HEK293 (cell line): ENCODE data around the gene CCDC71L.

Source experiments
- KLF1 ChIP-seq: fragments of 450-650 bp; formaldehyde crosslinking; IDR thresholded peaks from 2 replicates; pipeline ENCODE4 v1.5.1; 2016; ENCODE audit warnings: missing biosample characterization, missing genetic modification characterization
- KLF9 ChIP-seq: fragments of 450-650 bp; formaldehyde crosslinking; IDR thresholded peaks from 2 replicates; pipeline ENCODE4 v1.5.1; 2016; ENCODE audit warnings: missing biosample characterization, missing genetic modification characterization, low read depth
- SETDB1 ChIP-seq: IDR thresholded peaks from one replicate; pipeline ENCODE4 v1.6.1; 2017; ENCODE audit warnings: mild to moderate bottlenecking, low read length, moderate library complexity, mixed read lengths; ENCODE audit not compliant: insufficient read length
- SP2 ChIP-seq: fragments of 450-650 bp; formaldehyde crosslinking; IDR thresholded peaks from 2 replicates; pipeline ENCODE4 v1.5.1; 2016; ENCODE audit warnings: missing biosample characterization, missing genetic modification characterization
- ZNF112 ChIP-seq: fragments of 450-650 bp; formaldehyde crosslinking; IDR thresholded peaks from 2 replicates; pipeline ENCODE4 v1.5.0; 2017; ENCODE audit warnings: missing biosample characterization, missing genetic modification characterization
- ZNF132 ChIP-seq: fragments of 450-650 bp; formaldehyde crosslinking; IDR thresholded peaks from 2 replicates; pipeline ENCODE4 v1.5.1; 2017; ENCODE audit warnings: missing biosample characterization, missing genetic modification characterization, borderline replicate concordance
- ZNF274 ChIP-seq, 2 experiments: fragments of 200-500 bp in 1 of 2; fragments of 450-650 bp in 1 of 2; sonication (Bioruptor generic) in 1 of 2; formaldehyde crosslinking in 1 of 2; IDR thresholded peaks; 2 replicates each; pipeline versions ENCODE4 v1.5.1 to v1.6.1; 2014 to 2016; ENCODE audit warnings: borderline replicate concordance in 1 of 2, inconsistent platforms in 1 of 2, low read length in 1 of 2, missing biosample characterization in 1 of 2, missing genetic modification characterization in 1 of 2
- TF ChIP-seq, protein P1 (sequence below): fragments of 450-650 bp; formaldehyde crosslinking; IDR thresholded peaks from 2 replicates; pipeline ENCODE4 v1.5.1; 2016; ENCODE audit warnings: missing biosample characterization, missing genetic modification characterization
- TF ChIP-seq, protein P2 (sequence below): fragments of 450-650 bp; formaldehyde crosslinking; IDR thresholded peaks from 2 replicates; pipeline ENCODE4 v1.5.1; 2016; ENCODE audit warnings: missing biosample characterization, missing genetic modification characterization
- TF ChIP-seq, protein P3 (sequence below): fragments of 450-650 bp; formaldehyde crosslinking; optimal IDR thresholded peaks from 2 replicates; pipeline ENCODE3; 2016; ENCODE audit warnings: missing biosample characterization, mild to moderate bottlenecking, missing genetic modification characterization

DNA sequence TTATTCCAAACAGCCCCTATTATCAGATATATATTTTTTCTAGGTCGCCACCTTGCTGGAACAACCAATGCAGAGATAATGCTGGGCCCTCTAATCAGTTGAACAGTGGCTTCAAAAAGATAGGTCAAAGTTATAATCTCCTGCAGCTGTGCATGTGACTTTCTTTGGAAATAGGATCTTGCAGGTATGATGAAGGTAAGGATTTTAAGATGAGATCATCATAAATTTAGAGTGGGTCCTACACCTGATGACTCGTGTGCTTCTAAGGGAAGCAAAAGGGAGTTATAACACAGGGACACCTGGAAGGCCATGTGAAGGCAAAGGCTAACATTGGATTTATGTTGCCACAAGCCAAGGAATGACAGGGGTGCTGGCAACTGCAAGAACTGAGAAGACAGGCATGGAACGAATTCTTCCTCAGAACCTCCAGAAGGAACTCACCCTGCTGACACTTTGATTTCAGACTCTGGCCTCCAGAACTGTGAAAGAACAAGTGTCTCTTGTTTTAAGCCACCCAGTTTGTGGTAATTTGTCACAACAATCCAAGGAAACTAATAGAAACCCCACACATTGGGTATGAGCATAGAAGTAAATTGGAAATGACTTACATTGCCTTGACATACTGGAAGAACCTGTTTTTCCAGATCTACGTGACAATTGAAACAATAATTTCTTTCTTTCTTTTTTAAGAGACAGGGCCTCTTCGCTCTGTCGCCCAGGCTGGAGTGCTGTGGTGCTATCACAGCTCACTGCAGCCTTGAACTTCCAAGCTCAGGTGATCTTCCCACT is 34.4 kb downstream of the CCDC71L start:
- TF ChIP-seq KLF9 (no peak), SP2 (no peak), ZNF274 (IDR thresholded peaks at IDR 0.05; ENCODE audit: low read length) (no peak), ZNF274 (tag by site-specific recombination; IDR thresholded peaks at IDR 0.05; ENCODE audit: borderline replicate concordance) (no peak), ZNF132 (tag by site-specific recombination) (no peak), KLF1 (tag by site-specific recombination) (no peak), ZNF112 (tag by site-specific recombination) (no peak), SETDB1 (no peak)
- TF ChIP-seq, protein P1, sequence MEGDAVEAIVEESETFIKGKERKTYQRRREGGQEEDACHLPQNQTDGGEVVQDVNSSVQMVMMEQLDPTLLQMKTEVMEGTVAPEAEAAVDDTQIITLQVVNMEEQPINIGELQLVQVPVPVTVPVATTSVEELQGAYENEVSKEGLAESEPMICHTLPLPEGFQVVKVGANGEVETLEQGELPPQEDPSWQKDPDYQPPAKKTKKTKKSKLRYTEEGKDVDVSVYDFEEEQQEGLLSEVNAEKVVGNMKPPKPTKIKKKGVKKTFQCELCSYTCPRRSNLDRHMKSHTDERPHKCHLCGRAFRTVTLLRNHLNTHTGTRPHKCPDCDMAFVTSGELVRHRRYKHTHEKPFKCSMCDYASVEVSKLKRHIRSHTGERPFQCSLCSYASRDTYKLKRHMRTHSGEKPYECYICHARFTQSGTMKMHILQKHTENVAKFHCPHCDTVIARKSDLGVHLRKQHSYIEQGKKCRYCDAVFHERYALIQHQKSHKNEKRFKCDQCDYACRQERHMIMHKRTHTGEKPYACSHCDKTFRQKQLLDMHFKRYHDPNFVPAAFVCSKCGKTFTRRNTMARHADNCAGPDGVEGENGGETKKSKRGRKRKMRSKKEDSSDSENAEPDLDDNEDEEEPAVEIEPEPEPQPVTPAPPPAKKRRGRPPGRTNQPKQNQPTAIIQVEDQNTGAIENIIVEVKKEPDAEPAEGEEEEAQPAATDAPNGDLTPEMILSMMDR (tag by site-specific recombination), result no peak
- TF ChIP-seq, protein P2, sequence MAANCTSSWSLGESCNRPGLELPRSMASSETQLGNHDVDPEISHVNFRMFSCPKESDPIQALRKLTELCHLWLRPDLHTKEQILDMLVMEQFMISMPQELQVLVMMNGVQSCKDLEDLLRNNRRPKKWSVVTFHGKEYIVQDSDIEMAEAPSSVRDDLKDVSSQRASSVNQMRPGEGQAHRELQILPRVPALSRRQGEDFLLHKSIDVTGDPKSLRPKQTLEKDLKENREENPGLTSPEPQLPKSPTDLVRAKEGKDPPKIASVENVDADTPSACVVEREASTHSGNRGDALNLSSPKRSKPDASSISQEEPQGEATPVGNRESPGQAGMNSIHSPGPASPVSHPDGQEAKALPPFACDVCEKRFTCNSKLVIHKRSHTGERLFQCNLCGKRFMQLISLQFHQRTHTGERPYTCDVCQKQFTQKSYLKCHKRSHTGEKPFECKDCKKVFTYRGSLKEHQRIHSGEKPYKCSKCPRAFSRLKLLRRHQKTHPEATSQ (tag by site-specific recombination), result no peak
- TF ChIP-seq, protein P3, sequence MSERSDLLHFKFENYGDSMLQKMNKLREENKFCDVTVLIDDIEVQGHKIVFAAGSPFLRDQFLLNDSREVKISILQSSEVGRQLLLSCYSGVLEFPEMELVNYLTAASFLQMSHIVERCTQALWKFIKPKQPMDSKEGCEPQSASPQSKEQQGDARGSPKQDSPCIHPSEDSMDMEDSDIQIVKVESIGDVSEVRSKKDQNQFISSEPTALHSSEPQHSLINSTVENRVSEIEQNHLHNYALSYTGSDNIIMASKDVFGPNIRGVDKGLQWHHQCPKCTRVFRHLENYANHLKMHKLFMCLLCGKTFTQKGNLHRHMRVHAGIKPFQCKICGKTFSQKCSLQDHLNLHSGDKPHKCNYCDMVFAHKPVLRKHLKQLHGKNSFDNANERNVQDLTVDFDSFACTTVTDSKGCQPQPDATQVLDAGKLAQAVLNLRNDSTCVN (tag by site-specific recombination), result no peak
